IPS-15b (cell line): ENCODE data around the gene SMIM31.

Experiments used
- H3K27me3 ChIP-seq: one replicate; pipeline ENCODE4 v1.6.1; 2013; ENCODE audit warnings: low read length; ENCODE audit not compliant: control insufficient read depth, insufficient read depth
- H3K36me3 ChIP-seq: one replicate; pipeline ENCODE4 v1.6.1; 2013; ENCODE audit warnings: low read length; ENCODE audit not compliant: control insufficient read depth, insufficient read depth
- H3K4me1 ChIP-seq: one replicate; pipeline ENCODE4 v1.6.1; 2013; ENCODE audit warnings: mild to moderate bottlenecking, low read length; ENCODE audit not compliant: control insufficient read depth, insufficient read depth
- H3K4me3 ChIP-seq: one replicate; pipeline ENCODE4 v1.5.1; 2013; ENCODE audit warnings: low read depth, low read length
- H3K9ac ChIP-seq: one replicate; pipeline ENCODE4 v1.6.1; 2013; ENCODE audit warnings: low read depth, mild to moderate bottlenecking, low read length
- H3K9me3 ChIP-seq: one replicate; pipeline ENCODE4 v1.6.1; 2013; ENCODE audit warnings: mild to moderate bottlenecking, low read length; ENCODE audit not compliant: control insufficient read depth, insufficient read depth

The SMIM31 gene

GRCh38 chr4:164790249-164790648 is 36.3 kb downstream of the SMIM31 start:
- no peaks in the 10 kb centered on the region for H3K27me3 ChIP-seq
- no peak overlapping the region for H3K9ac ChIP-seq
- no peaks in the 10 kb centered on the region for H3K36me3 ChIP-seq
- peaks cover 2% of the 10 kb centered on the region for H3K4me1 ChIP-seq
- no peak overlapping the region for H3K4me3 ChIP-seq
- no peaks in the 10 kb centered on the region for H3K9me3 ChIP-seq

GRCh38 chr4:164799410-164799809 is 45.5 kb downstream of the SMIM31 start:
- no peak overlapping the region for H3K9ac ChIP-seq
- no peaks in the 10 kb centered on the region for H3K9me3 ChIP-seq
- peaks cover 14% of the 10 kb centered on the region for H3K4me1 ChIP-seq
- H3K4me3 ChIP-seq = no peak overlapping the region
- H3K36me3 ChIP-seq = no peaks in the 10 kb centered on the region
- no peaks in the 10 kb centered on the region for H3K27me3 ChIP-seq

- Histone ChIP-seq H3K4me1 (peaks cover 14% of the 10 kb centered on the region), H3K27me3 (no peaks in the 10 kb centered on the region), H3K4me3 (no peak overlapping the region), H3K9me3 (no peaks in the 10 kb centered on the region), H3K9ac (no peak overlapping the region), H3K36me3 (no peaks in the 10 kb centered on the region)
These were observed 46.9 kb downstream of the SMIM31 start for GRCh38 chr4:164800786-164801185.

GRCh38 chr4:164802301-164802901 is 48.5 kb downstream of the SMIM31 start:
- H3K36me3 ChIP-seq = no peaks in the 10 kb centered on the region
- no peak overlapping the region for H3K9ac ChIP-seq
- H3K9me3 ChIP-seq = no peaks in the 10 kb centered on the region
- peaks cover 16% of the 10 kb centered on the region for H3K4me1 ChIP-seq
- no peaks in the 10 kb centered on the region for H3K27me3 ChIP-seq
- no peak overlapping the region for H3K4me3 ChIP-seq

GRCh38 chr4:164803702-164804101 is 49.8 kb downstream of the SMIM31 start:
- no peak overlapping the region for H3K4me3 ChIP-seq
- no peaks in the 10 kb centered on the region for H3K9me3 ChIP-seq

GRCh38 chr4:164807611-164808010 is 53.7 kb downstream of the SMIM31 start:
- Histone ChIP-seq H3K27me3 (no peaks in the 10 kb centered on the region), H3K36me3 (no peaks in the 10 kb centered on the region), H3K4me3 (no peak overlapping the region), H3K9me3 (no peaks in the 10 kb centered on the region), H3K9ac (no peak overlapping the region), H3K4me1 (peaks cover 3% of the 10 kb centered on the region)

More at GRCh38 chr4:164803702-164804101, 49.8 kb downstream of the SMIM31 start:
- Histone ChIP-seq H3K9ac (no peak overlapping the region), H3K27me3 (no peaks in the 10 kb centered on the region), H3K4me1 (peaks cover 15% of the 10 kb centered on the region), H3K36me3 (no peaks in the 10 kb centered on the region)

GRCh38 chr4:164813554-164813953 is 59.6 kb downstream of the SMIM31 start:
- Histone ChIP-seq H3K9ac (no peak overlapping the region), H3K27me3 (no peaks in the 10 kb centered on the region), H3K36me3 (no peaks in the 10 kb centered on the region), H3K4me1 (peaks cover 12% of the 10 kb centered on the region), H3K9me3 (no peaks in the 10 kb centered on the region), H3K4me3 (no peak overlapping the region)

GRCh38 chr4:164815711-164816110 is 61.8 kb downstream of the SMIM31 start:
- Histone ChIP-seq H3K36me3 (no peaks in the 10 kb centered on the region), H3K9me3 (no peaks in the 10 kb centered on the region), H3K9ac (no peak overlapping the region), H3K4me3 (no peak overlapping the region), H3K4me1 (peaks cover 21% of the 10 kb centered on the region), H3K27me3 (no peaks in the 10 kb centered on the region)

- H3K4me1 ChIP-seq = peaks cover 34% of the 10 kb centered on the region
- no peak overlapping the region for H3K9ac ChIP-seq
- no peaks in the 10 kb centered on the region for H3K36me3 ChIP-seq
- H3K4me3 ChIP-seq = no peak overlapping the region
- no peaks in the 10 kb centered on the region for H3K27me3 ChIP-seq
- H3K9me3 ChIP-seq = no peaks in the 10 kb centered on the region
These were observed 65.4 kb downstream of the SMIM31 start for GRCh38 chr4:164819366-164819765.

- Histone ChIP-seq H3K9ac (no peak overlapping the region), H3K4me3 (no peak overlapping the region), H3K4me1 (peaks cover 27% of the 10 kb centered on the region), H3K9me3 (no peaks in the 10 kb centered on the region), H3K36me3 (no peaks in the 10 kb centered on the region), H3K27me3 (no peaks in the 10 kb centered on the region)
These were observed 67.8 kb downstream of the SMIM31 start for GRCh38 chr4:164821711-164822110.

GRCh38 chr4:164824581-164824980 is 70.7 kb downstream of the SMIM31 start:
- H3K4me3 ChIP-seq = no peak overlapping the region
- no peaks in the 10 kb centered on the region for H3K9me3 ChIP-seq
- H3K9ac ChIP-seq = no peak overlapping the region
- no peaks in the 10 kb centered on the region for H3K36me3 ChIP-seq
- H3K27me3 ChIP-seq = no peaks in the 10 kb centered on the region
- peaks cover 37% of the 10 kb centered on the region for H3K4me1 ChIP-seq

- H3K9me3 ChIP-seq = no peaks in the 10 kb centered on the region
- no peak overlapping the region for H3K9ac ChIP-seq
- H3K36me3 ChIP-seq = no peaks in the 10 kb centered on the region
- no peaks in the 10 kb centered on the region for H3K27me3 ChIP-seq
- peaks cover 10% of the 10 kb centered on the region for H3K4me1 ChIP-seq
- H3K4me3 ChIP-seq = no peak overlapping the region
These were observed 75.0 kb downstream of the SMIM31 start for GRCh38 chr4:164828955-164829354.
